Fibroblast of lung (primary cell): ENCODE measurements around the gene NFAT5.

ENCODE experiments used
- CTCF ChIP-seq, 2 donors: IDR thresholded peaks in 1 of 2; conservative IDR thresholded peaks in 1 of 2; 1 replicate in 1 of 2; 2 replicates in 1 of 2; pipeline ENCODE4 v1.5.1; 2011 to 2012; ENCODE audit warnings: low read length in 2 of 2, control low read depth in 1 of 2, inconsistent platforms in 1 of 2, low read depth in 1 of 2, mild to moderate bottlenecking in 1 of 2
- EZH2 ChIP-seq: IDR thresholded peaks from 2 replicates; pipeline ENCODE4 v1.5.1; 2012; ENCODE audit warnings: low read length, control low read depth, mild to moderate bottlenecking; ENCODE audit errors: missing control alignments

DNA sequence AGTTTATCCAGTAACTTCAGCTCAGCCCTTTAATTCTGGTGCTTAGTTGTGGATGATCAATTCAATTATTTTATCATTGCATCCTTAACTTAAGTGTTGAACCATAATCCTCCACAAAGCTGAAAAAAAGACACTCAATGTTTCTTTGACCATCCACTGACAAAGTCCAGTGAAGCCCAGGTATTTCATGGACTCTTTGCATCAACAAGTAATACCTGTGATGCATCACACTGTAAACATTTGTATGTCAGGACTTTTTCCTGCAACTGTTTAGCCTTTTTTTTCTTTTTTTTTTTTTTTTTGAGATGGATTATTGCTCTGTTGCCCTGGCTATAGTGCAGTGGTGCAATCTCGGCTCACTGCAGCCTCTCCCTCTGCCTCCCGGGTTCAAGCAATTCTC, 6.6 kb upstream of the NFAT5 start:
- no peak for TF ChIP-seq CTCF (conservative IDR thresholded peaks at IDR 0.05 in 1 of 2, IDR thresholded peaks at IDR 0.05 in 1 of 2; ENCODE audit: low read depth in 1 of 2, low read length in 2 of 2)
- TF ChIP-seq EZH2, result no peak
